ENCODE measurements around the gene COG2.

- TF ChIP-seq POLR2A (IDR thresholded peaks at IDR 0.05) (peak in 1 of 2 donors; percentile 30), CTCF (IDR thresholded peaks at IDR 0.05 in 4 of 5, conservative IDR thresholded peaks at IDR 0.05 in 1 of 5) (no peak)
Observed at GRCh38 chr1:230708631-230709580, 66.6 kb downstream of the COG2 start.

Measured in gastrocnemius medialis (tissue), 4 donors.